ENCODE data around the gene SKI. TPM values are rescaled to one million over a fixed set of nuclear protein-coding genes. Genes with fewer than 3 reads are reported as not detected.

SKI gene
- total and polyA plus RNA-seq, 9 of the 15 experiments (the other 6 are each of a cell fraction or from before 2014, with no cell fraction given), result 0.10 to 60.5 (median 4.6) TPM

DNA sequence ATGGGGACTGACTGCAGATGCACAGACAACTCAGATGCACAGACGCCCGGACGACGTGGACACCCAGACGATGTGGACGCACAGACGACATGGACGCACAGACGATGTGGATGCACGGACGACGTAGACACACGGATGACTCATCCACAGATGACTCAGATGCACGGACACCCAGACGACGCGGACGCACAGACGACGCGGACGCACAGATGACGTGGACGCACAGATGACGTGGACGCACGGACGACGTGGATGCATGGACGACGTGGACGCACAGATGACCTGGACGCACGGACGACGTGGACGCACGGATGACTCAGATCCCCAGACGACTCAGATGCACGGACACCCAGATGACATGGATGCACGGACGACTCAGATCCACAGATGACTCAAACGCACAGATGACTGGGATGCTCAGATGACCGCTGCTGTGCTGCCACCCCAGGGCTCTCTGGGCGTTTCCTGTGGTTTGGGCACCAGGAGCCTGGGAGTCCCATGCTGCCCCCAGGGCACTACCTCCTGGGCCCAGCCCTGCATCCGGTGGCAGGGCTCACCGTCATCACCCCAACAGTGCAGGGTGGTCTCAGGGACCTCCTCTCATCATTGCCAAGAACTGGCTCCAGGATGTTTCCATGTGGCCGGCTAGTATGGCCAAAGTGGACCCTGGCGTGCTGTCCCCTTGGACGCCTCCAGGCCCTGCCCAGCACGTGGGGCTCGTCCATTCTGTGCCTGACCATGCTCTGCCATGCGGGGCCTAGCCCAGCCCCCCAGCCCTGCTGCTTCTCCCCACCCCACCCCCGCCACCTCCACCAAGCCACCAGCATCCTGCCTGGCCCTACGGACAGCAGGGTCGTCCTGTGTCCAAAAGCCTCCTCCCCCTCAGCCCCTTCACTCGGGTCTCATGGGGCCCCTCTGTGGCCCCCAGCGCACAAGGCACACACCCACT, 47.5 kb upstream of the SKI start (continued):
- TF ChIP-seq, protein P1, sequence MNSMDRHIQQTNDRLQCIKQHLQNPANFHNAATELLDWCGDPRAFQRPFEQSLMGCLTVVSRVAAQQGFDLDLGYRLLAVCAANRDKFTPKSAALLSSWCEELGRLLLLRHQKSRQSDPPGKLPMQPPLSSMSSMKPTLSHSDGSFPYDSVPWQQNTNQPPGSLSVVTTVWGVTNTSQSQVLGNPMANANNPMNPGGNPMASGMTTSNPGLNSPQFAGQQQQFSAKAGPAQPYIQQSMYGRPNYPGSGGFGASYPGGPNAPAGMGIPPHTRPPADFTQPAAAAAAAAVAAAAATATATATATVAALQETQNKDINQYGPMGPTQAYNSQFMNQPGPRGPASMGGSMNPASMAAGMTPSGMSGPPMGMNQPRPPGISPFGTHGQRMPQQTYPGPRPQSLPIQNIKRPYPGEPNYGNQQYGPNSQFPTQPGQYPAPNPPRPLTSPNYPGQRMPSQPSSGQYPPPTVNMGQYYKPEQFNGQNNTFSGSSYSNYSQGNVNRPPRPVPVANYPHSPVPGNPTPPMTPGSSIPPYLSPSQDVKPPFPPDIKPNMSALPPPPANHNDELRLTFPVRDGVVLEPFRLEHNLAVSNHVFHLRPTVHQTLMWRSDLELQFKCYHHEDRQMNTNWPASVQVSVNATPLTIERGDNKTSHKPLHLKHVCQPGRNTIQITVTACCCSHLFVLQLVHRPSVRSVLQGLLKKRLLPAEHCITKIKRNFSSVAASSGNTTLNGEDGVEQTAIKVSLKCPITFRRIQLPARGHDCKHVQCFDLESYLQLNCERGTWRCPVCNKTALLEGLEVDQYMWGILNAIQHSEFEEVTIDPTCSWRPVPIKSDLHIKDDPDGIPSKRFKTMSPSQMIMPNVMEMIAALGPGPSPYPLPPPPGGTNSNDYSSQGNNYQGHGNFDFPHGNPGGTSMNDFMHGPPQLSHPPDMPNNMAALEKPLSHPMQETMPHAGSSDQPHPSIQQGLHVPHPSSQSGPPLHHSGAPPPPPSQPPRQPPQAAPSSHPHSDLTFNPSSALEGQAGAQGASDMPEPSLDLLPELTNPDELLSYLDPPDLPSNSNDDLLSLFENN (IDR thresholded peaks at IDR 0.05; ENCODE audit: low read depth in 2 of 2, low read length in 2 of 2), result no peak
- peak; percentile 71 for TF ChIP-seq MAFK (IDR thresholded peaks at IDR 0.05; ENCODE audit: low read length)
- no peak for TF ChIP-seq ZNF444 (CRISPR knock-in tag; IDR thresholded peaks at IDR 0.05)
- no peak for TF ChIP-seq ZKSCAN8 (CRISPR knock-in tag; IDR thresholded peaks at IDR 0.05)
- TF ChIP-seq ARHGAP35 (IDR thresholded peaks at IDR 0.05; ENCODE audit: partially characterized antibody), result no peak
- no peak for TF ChIP-seq HMGN3 (IDR thresholded peaks at IDR 0.05; ENCODE audit: borderline replicate concordance, extremely low read depth, insufficient read length, low read depth, low read length)
- TF ChIP-seq ETV6 (IDR thresholded peaks at IDR 0.05; ENCODE audit: borderline replicate concordance in 1 of 2, low read depth in 2 of 2, low read length in 1 of 2), result no peak; a peak in 1 of 4 replicates
- TF ChIP-seq ETV6 (CRISPR knock-in tag; IDR thresholded peaks at IDR 0.05; ENCODE audit: borderline replicate concordance), result no peak
- no peak for TF ChIP-seq PURB (CRISPR knock-in tag; IDR thresholded peaks at IDR 0.05; ENCODE audit: low read depth)
- no peak for TF ChIP-seq ARID3A (IDR thresholded peaks at IDR 0.05; ENCODE audit: borderline replicate concordance, low read depth, low read length)
- TF ChIP-seq ZNF639 (CRISPR knock-in tag; conservative IDR thresholded peaks at IDR 0.05 in 1 of 2, IDR thresholded peaks at IDR 0.05 in 1 of 2), result peak in 1 of 2 experiments; percentile 94; a peak in 2 of 4 replicates
- TF ChIP-seq MXI1 (IDR thresholded peaks at IDR 0.05; ENCODE audit: low read depth, low read length), result no peak
- TF ChIP-seq, protein P2, sequence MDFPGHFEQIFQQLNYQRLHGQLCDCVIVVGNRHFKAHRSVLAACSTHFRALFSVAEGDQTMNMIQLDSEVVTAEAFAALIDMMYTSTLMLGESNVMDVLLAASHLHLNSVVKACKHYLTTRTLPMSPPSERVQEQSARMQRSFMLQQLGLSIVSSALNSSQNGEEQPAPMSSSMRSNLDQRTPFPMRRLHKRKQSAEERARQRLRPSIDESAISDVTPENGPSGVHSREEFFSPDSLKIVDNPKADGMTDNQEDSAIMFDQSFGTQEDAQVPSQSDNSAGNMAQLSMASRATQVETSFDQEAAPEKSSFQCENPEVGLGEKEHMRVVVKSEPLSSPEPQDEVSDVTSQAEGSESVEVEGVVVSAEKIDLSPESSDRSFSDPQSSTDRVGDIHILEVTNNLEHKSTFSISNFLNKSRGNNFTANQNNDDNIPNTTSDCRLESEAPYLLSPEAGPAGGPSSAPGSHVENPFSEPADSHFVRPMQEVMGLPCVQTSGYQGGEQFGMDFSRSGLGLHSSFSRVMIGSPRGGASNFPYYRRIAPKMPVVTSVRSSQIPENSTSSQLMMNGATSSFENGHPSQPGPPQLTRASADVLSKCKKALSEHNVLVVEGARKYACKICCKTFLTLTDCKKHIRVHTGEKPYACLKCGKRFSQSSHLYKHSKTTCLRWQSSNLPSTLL (IDR thresholded peaks at IDR 0.05), result no peak
- TF ChIP-seq RHOXF2B (CRISPR knock-in tag; conservative IDR thresholded peaks at IDR 0.05), result no peak

All from K562 (cell line).